ENCODE results near the gene KCNIP4.

DNA sequence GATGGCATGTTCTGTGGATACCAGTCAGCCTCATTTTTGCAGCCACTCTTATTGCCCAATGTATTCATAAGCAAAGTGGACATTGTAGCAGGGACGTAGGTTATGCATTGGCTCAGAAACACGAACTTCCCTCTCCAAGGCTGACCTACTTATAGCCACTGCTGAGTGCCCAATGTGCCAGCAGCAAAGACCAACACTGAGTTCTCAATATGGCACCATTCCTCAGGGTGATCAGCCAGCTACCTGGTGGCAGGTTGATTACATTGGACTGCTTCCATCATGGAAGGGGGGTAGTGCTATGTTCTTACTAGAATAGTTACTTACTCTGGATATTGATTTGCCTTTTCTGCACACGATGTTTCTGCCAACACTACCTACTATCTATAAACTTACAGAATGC lies 306.9 kb downstream of the KCNIP4 start:
- TF ChIP-seq, protein P1, sequence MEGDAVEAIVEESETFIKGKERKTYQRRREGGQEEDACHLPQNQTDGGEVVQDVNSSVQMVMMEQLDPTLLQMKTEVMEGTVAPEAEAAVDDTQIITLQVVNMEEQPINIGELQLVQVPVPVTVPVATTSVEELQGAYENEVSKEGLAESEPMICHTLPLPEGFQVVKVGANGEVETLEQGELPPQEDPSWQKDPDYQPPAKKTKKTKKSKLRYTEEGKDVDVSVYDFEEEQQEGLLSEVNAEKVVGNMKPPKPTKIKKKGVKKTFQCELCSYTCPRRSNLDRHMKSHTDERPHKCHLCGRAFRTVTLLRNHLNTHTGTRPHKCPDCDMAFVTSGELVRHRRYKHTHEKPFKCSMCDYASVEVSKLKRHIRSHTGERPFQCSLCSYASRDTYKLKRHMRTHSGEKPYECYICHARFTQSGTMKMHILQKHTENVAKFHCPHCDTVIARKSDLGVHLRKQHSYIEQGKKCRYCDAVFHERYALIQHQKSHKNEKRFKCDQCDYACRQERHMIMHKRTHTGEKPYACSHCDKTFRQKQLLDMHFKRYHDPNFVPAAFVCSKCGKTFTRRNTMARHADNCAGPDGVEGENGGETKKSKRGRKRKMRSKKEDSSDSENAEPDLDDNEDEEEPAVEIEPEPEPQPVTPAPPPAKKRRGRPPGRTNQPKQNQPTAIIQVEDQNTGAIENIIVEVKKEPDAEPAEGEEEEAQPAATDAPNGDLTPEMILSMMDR (IDR thresholded peaks at IDR 0.05) = no peak
- no peak for TF ChIP-seq POLR2A (IDR thresholded peaks at IDR 0.05)
